Esophagus squamous epithelium (tissue), 4 donors: ENCODE results near the gene SORD.

ENCODE experiments used
- CTCF ChIP-seq, 6 experiments: fragments of 450-650 bp in 4 of 6; fragments of 200-600 bp in 2 of 6; sonication (generic) in 2 of 6; IDR thresholded peaks; one replicate each; pipeline ENCODE4 v1.5.1; 2016 to 2019; ENCODE audit warnings: antibody characterized with exemption in 6 of 6, mild to moderate bottlenecking in 4 of 6, moderate library complexity in 4 of 6
- POLR2A ChIP-seq, 4 donors: fragments of 450-650 bp; IDR thresholded peaks; one replicate each; pipeline ENCODE4 v1.6.1; 2017; ENCODE audit warnings: antibody characterized with exemption in 4 of 4, mild to moderate bottlenecking in 4 of 4, moderate library complexity in 3 of 4

GRCh38 chr15:45115312-45115820 is 92.4 kb downstream of the SORD start:
- TF ChIP-seq CTCF (IDR thresholded peaks at IDR 0.05): no peak
- TF ChIP-seq POLR2A (IDR thresholded peaks at IDR 0.05): no peak
